Bone marrow (tissue), 2 donors: ENCODE results near the gene CHSY1.

ENCODE experiments used
- DNase-seq, 2 donors: peaks; one replicate each; lab custom pipeline; 2025; lab: John Stamatoyannopoulos, UW

Gene CHSY1

GRCh38 chr15:101269479-101270223 lies 17.8 kb upstream of the CHSY1 start:
- DNase-seq = no peak

- no peak for DNase-seq
Observed at GRCh38 chr15:101267320-101268104, 15.7 kb upstream of the CHSY1 start.

GRCh38 chr15:101266787-101267186 lies 14.9 kb upstream of the CHSY1 start:
- no peak for DNase-seq

- no peak for DNase-seq
Observed at GRCh38 chr15:101266034-101266433, 14.2 kb upstream of the CHSY1 start.

- DNase-seq = no peak
Observed at GRCh38 chr15:101264911-101265641, 13.2 kb upstream of the CHSY1 start.

GRCh38 chr15:101264011-101264410 lies 12.2 kb upstream of the CHSY1 start:
- DNase-seq = no peak

GRCh38 chr15:101262551-101262950 lies 10.7 kb upstream of the CHSY1 start:
- no peak for DNase-seq

- DNase-seq = peak in 1 of 2 donors; percentile 41
Observed at GRCh38 chr15:101258238-101259144, 6.6 kb upstream of the CHSY1 start.

- DNase-seq = no peak
Observed at GRCh38 chr15:101256757-101257156, 4.9 kb upstream of the CHSY1 start.

- DNase-seq = peak in 1 of 2 donors; percentile 55
Observed at GRCh38 chr15:101255615-101256241, 3.9 kb upstream of the CHSY1 start.

- DNase-seq = no peak
Observed at GRCh38 chr15:101255051-101255395, 3.2 kb upstream of the CHSY1 start.

GRCh38 chr15:101254157-101255050 lies 2.6 kb upstream of the CHSY1 start:
- DNase-seq = no peak

GRCh38 chr15:101252836-101253235 lies 988 bp upstream of the CHSY1 start:
- DNase-seq = no peak

GRCh38 chr15:101250873-101251829 lies 697 bp downstream of the CHSY1 start:
- no peak for DNase-seq

- no peak for DNase-seq
Observed at GRCh38 chr15:101250341-101250831, 1.5 kb downstream of the CHSY1 start.

- no peak for DNase-seq
Observed at GRCh38 chr15:101248274-101248673, 3.6 kb downstream of the CHSY1 start.

- DNase-seq = no peak
Observed at GRCh38 chr15:101246824-101247745, 4.8 kb downstream of the CHSY1 start.

GRCh38 chr15:101246391-101246790 lies 5.5 kb downstream of the CHSY1 start:
- DNase-seq = no peak
